GM12872 (cell line): ENCODE results near the gene BLVRA.

ENCODE experiments used
- TF ChIP-seq, protein P1 (sequence below): IDR thresholded peaks from 3 replicates; pipeline ENCODE4 v1.5.1; 2011; ENCODE audit warnings: low read depth, mild to moderate bottlenecking, low read length, moderate library complexity; ENCODE audit not compliant: insufficient read depth

The BLVRA gene

GRCh38 chr7:43763183-43763582 is 4.7 kb downstream of the BLVRA start:
- TF ChIP-seq, protein P1, sequence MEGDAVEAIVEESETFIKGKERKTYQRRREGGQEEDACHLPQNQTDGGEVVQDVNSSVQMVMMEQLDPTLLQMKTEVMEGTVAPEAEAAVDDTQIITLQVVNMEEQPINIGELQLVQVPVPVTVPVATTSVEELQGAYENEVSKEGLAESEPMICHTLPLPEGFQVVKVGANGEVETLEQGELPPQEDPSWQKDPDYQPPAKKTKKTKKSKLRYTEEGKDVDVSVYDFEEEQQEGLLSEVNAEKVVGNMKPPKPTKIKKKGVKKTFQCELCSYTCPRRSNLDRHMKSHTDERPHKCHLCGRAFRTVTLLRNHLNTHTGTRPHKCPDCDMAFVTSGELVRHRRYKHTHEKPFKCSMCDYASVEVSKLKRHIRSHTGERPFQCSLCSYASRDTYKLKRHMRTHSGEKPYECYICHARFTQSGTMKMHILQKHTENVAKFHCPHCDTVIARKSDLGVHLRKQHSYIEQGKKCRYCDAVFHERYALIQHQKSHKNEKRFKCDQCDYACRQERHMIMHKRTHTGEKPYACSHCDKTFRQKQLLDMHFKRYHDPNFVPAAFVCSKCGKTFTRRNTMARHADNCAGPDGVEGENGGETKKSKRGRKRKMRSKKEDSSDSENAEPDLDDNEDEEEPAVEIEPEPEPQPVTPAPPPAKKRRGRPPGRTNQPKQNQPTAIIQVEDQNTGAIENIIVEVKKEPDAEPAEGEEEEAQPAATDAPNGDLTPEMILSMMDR: no peak

DNA sequence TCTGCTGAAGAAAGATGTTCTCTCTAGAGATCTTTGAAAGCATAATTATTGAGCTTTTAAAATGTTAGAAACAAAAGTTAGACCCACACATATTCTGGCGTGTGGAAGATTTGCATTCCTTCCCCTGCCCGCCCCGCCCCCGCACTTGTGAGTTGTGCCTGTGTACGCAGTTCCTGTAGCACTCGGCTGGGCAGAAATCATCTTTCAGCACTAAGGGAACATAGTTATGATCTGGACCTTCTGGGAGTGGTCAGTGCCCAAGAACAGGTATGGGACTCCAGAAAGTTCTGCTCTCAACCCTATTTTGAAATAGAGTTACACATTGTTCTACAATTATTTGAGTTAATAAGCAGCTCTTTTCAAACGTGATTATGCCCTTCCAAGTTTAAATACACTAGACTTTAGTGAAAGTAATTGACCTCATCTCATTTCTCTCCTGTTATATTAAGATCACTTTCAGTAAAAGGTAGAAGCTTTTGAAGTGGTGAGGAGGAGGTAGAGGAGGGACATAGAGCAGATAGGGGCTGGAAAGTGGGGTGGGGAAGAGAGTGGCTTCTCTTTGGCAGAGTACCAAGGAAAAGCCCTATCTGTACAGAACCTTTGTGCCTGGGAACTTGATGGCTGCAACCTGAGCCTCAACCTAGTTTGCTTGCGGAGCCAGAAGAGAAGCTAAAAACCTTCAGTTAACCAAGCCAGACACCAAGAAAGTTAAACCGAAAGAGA is 5.7 kb downstream of the BLVRA start:
- TF ChIP-seq, protein P1: no peak

DNA sequence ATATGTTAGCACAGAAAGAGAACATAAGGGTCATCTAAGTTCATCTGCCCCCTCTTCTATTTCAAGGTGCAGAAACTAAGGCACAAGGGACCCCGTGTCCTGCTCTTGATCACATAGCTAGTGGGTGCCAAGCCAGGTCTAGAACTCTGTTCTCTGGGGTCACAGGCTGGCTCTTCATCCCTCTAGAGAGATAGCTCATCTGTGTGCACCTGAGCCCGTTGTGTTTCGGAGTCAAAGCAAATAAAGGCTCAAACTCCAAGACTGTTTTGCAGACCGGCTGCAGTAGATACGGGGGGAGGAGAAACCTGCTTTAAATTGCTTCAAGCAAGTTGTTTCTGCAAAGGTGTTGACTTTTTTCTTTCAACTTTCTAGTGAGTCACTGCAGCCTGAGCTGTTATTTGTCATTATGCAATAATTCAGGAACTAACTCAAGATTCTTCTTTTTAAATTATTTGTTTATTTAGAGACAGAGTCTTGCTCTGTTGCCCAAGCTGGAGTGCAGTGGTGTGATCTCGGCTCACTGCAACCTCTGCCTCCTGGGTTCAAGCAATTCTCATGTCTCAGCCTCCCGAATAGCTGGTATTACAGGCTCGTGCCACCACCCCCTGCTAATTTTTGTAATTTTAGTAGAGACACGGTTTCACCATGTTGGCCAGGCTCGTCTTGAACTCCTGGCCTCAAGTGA is 6.5 kb downstream of the BLVRA start:
- TF ChIP-seq, protein P1: no peak

DNA sequence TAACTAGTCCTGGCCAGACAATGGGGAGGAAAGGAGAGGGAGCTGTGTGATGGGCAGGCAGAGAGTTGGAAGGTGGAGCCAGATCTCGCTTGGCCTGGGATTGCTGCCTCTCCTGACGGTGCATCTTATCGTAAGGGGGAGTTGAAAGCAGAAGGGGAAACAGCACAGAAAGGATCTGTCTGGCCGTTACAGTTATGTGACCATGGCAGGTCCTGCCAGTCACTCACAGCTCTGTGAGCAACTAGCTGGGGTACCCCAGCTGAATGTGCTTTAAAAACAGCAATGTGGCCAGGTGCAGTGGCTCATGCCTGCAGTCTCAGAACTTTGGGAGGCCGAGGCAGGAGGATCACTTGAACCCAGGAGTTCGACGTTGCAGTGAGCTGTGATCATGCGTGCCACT is 8.1 kb downstream of the BLVRA start:
- TF ChIP-seq, protein P1: no peak

DNA sequence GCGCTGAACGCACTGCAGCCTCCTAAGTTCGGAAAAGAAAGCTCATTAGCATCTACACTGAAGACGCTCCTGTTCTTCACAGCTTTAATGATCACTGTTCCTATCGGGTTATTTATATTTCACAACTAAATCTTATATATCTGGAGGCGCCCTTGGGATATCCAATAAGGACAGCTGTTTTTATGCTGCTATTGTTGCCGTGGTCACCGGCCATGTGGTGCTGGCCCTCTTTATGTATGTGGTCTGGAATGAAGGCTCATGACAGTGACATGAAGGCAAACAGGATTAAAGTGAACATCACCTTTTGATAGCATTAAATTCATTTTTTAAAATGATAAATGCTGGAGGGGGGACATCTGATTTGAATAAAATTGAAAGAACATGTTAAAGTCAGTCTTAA is 8.8 kb downstream of the BLVRA start:
- TF ChIP-seq, protein P1: no peak

DNA sequence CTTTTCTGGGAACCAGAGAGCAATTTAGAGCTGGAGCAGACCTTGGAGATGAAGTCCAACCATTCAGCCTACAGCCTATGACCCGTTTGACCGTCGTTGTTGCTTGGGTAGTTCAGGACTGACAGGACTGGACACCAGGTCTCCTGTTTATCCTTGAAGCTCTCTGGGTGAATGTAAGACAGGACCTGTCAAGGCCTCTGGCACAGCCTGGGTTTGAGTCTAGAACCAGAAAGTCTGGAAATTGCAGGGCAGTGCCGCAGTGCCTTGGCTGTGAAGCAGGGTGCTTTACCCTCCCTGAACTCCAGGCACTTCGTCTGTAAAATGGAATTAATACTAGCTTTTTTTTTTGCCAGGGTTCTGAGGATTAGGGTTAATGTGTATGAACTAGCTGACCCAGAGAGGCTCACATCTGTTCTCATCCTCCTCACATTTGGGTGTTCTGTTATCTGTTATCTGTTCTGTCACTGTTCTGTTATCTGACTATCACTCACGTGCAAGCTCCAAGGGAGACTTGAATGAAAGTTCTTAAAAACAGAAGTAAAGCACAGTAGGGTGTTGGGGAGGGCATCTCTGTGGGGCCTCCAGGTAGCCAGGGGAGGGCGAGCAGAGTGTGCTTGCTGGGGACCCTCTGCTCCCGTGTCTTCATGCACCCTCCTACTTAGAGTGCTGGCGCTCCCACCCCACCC is 9.9 kb downstream of the BLVRA start:
- TF ChIP-seq, protein P1: no peak

- TF ChIP-seq, protein P1: no peak
These were observed 10.4 kb downstream of the BLVRA start for GRCh38 chr7:43768887-43769272.
